Ascending aorta (tissue), 2 donors: ENCODE measurements around the gene MAN2A1. TPM values are rescaled to one million over a fixed set of nuclear protein-coding genes. Genes with fewer than 3 reads are reported as not detected.
"Not testable (repeated sequence)": the region's sequence is repeated elsewhere in the genome, so short reads cannot be mapped to it uniquely, and the experiment has no call there.

Experiments
- DNase-seq, 2 donors: peaks; one replicate each; pipeline ENCODE4 v3.0.0-alpha.2; 2019; ENCODE audit warnings: low spot score in 2 of 2
- H3K27ac ChIP-seq, 2 donors: fragments of 200-600 bp; sonication (generic); one replicate each; pipeline ENCODE4 v1.5.1; 2016 to 2017; ENCODE audit warnings: mild to moderate bottlenecking in 1 of 2
- H3K27me3 ChIP-seq: fragments of 200-600 bp; sonication (generic); one replicate; pipeline ENCODE4 v1.5.1; 2017
- H3K36me3 ChIP-seq, 2 donors: fragments of 200-600 bp; sonication (generic); one replicate each; pipeline ENCODE4 v1.5.1; 2016
- H3K4me1 ChIP-seq, 2 donors: fragments of 200-600 bp; sonication (generic); one replicate each; pipeline ENCODE4 v1.5.1; 2016 to 2017; ENCODE audit warnings: mild to moderate bottlenecking in 1 of 2
- H3K4me3 ChIP-seq, 2 donors: fragments of 200-600 bp; sonication (generic); one replicate each; pipeline ENCODE4 v1.5.1; 2016 to 2017; ENCODE audit warnings: mild to moderate bottlenecking in 1 of 2
- H3K9me3 ChIP-seq, 2 donors: fragments of 200-600 bp; sonication (generic); one replicate each; pipeline ENCODE4 v1.5.1; 2016
- CTCF ChIP-seq, 3 experiments: fragments of 200-600 bp in 2 of 3; fragments of 450-650 bp in 1 of 3; sonication (generic) in 2 of 3; IDR thresholded peaks; one replicate each; pipeline ENCODE4 v1.5.1; 2016 to 2019; ENCODE audit warnings: antibody characterized with exemption in 3 of 3, mild to moderate bottlenecking in 1 of 3, moderate library complexity in 1 of 3
- intact Hi-C: fragments of 100-400 bp; cut with DNase I; formaldehyde crosslinking; loops from one replicate; pipeline ENCODE4 v1.15.1; 2023
- total RNA-seq: library from RNA; depleted of rRNA; stranded (reverse); fragments of >200 nt; gene quantifications from one replicate; pipeline ENCODE4 v1.1.0, GENCODE V29; 2016

The MAN2A1 gene
- total RNA-seq, 1 donor from 2014 or later: 37.0 TPM

- H3K27ac ChIP-seq: no peak overlapping the region
- no peak for DNase-seq
- no peaks in the 10 kb centered on the region for H3K27me3 ChIP-seq
- H3K9me3 ChIP-seq: no peaks in the 10 kb centered on the region
- H3K4me3 ChIP-seq: no peak overlapping the region
- TF ChIP-seq CTCF (IDR thresholded peaks at IDR 0.05): no peak
- no peaks in the 10 kb centered on the region for H3K4me1 ChIP-seq
- no peaks in the 10 kb centered on the region for H3K36me3 ChIP-seq
- intact Hi-C loops: no loop called here
Measured at GRCh38 chr5:109882546-109882945, 192.8 kb downstream of the MAN2A1 start.

- Histone ChIP-seq H3K4me3 (no peak overlapping the region), H3K27me3 (no peaks in the 10 kb centered on the region), H3K4me1 (no peaks in the 10 kb centered on the region), H3K9me3 (no peaks in the 10 kb centered on the region), H3K36me3 (no peaks in the 10 kb centered on the region), H3K27ac (no peak overlapping the region)
- no peak for DNase-seq
- intact Hi-C loops: no loop called here
- no peak for TF ChIP-seq CTCF (IDR thresholded peaks at IDR 0.05)
Measured at GRCh38 chr5:109884676-109885075, 194.9 kb downstream of the MAN2A1 start.

GRCh38 chr5:109885205-109885604, 195.5 kb downstream of the MAN2A1 start:
- Histone ChIP-seq H3K4me1 (no peaks in the 10 kb centered on the region), H3K36me3 (no peaks in the 10 kb centered on the region), H3K4me3 (no peak overlapping the region), H3K27ac (no peak overlapping the region), H3K9me3 (no peaks in the 10 kb centered on the region), H3K27me3 (no peaks in the 10 kb centered on the region)
- no peak for DNase-seq
- intact Hi-C loops: no loop called here
- no peak for TF ChIP-seq CTCF (IDR thresholded peaks at IDR 0.05)

- Histone ChIP-seq H3K27me3 (no peaks in the 10 kb centered on the region), H3K9me3 (no peaks in the 10 kb centered on the region), H3K4me1 (no peaks in the 10 kb centered on the region), H3K27ac (peak overlapping the region; percentile 12 to 47), H3K36me3 (no peaks in the 10 kb centered on the region), H3K4me3 (no peak overlapping the region)
- DNase-seq: no peak
- intact Hi-C loops: no loop called here
- no peak for TF ChIP-seq CTCF (IDR thresholded peaks at IDR 0.05)
Measured at GRCh38 chr5:109888989-109889388, 199.3 kb downstream of the MAN2A1 start.

GRCh38 chr5:109893271-109893670, 203.5 kb downstream of the MAN2A1 start:
- H3K4me3 ChIP-seq, H3K27ac ChIP-seq, H3K36me3 ChIP-seq, DNase-seq, H3K9me3 ChIP-seq, H3K27me3 ChIP-seq, H3K4me1 ChIP-seq, intact Hi-C loops: not testable (repeated sequence)

- Histone ChIP-seq H3K27me3 (no peaks in the 10 kb centered on the region), H3K4me1 (peaks cover 0 to 4% of the 10 kb centered on the region in 2 donors), H3K36me3 (no peaks in the 10 kb centered on the region), H3K4me3 (peak overlapping the region in 1 of 2 donors; percentile 23), H3K9me3 (no peaks in the 10 kb centered on the region), H3K27ac (peak overlapping the region; percentile 76 to 83)
- intact Hi-C loops: loop anchor here (5.0 kb wide), 1 partner anchor 206 kb away; no protein-coding TSS in a partner anchor
- no peak for DNase-seq
- TF ChIP-seq CTCF (IDR thresholded peaks at IDR 0.05): no peak
Measured at GRCh38 chr5:109898269-109899162, 208.8 kb downstream of the MAN2A1 start.
